ENCODE results near the gene SELENOM.
"Not testable (repeated sequence)": the region's sequence is repeated elsewhere in the genome, so short reads cannot be mapped to it uniquely, and the experiment has no call there.

SELENOM gene

GRCh38 chr22:31133911-31134310, 26.5 kb upstream of the SELENOM start:
- no peak for DNase-seq (ENCODE audit: low read depth in 2 of 2)

- no peak for DNase-seq (ENCODE audit: low read depth in 2 of 2)
These were observed 23.5 kb upstream of the SELENOM start for GRCh38 chr22:31130873-31131272.

- DNase-seq (ENCODE audit: low read depth in 2 of 2), result no peak
These were observed 20.8 kb upstream of the SELENOM start for GRCh38 chr22:31128156-31128555.

GRCh38 chr22:31127181-31127772, 19.9 kb upstream of the SELENOM start:
- no peak for DNase-seq (ENCODE audit: low read depth in 2 of 2)

- DNase-seq (ENCODE audit: low read depth in 2 of 2), result no peak
These were observed 19.5 kb upstream of the SELENOM start for GRCh38 chr22:31126869-31127175.

GRCh38 chr22:31126128-31126868, 18.9 kb upstream of the SELENOM start:
- no peak for DNase-seq (ENCODE audit: low read depth in 2 of 2)

GRCh38 chr22:31125521-31126117, 18.3 kb upstream of the SELENOM start:
- no peak for DNase-seq (ENCODE audit: low read depth in 2 of 2)

GRCh38 chr22:31124811-31125465, 17.6 kb upstream of the SELENOM start:
- no peak for DNase-seq (ENCODE audit: low read depth in 2 of 2)

- DNase-seq (ENCODE audit: low read depth in 2 of 2), result no peak
These were observed 16.9 kb upstream of the SELENOM start for GRCh38 chr22:31124290-31124689.

- no peak for DNase-seq (ENCODE audit: low read depth in 2 of 2)
These were observed 15.9 kb upstream of the SELENOM start for GRCh38 chr22:31123292-31123602.

GRCh38 chr22:31122532-31123291, 15.3 kb upstream of the SELENOM start, which contains the start of gene INPP5J:
TSS of gene INPP5J (plus strand) at chr22:31122966. CDS start at chr22:31123015, 49 bp downstream.
- no peak for DNase-seq (ENCODE audit: low read depth in 2 of 2)

GRCh38 chr22:31122196-31122531, 14.8 kb upstream of the SELENOM start:
- DNase-seq (ENCODE audit: low read depth in 2 of 2), result no peak

GRCh38 chr22:31121403-31121802, 14.0 kb upstream of the SELENOM start:
- DNase-seq (ENCODE audit: low read depth in 2 of 2), result no peak

- no peak for DNase-seq (ENCODE audit: low read depth in 2 of 2)
These were observed 13.3 kb upstream of the SELENOM start for GRCh38 chr22:31120642-31121041.

GRCh38 chr22:31120230-31120629, 12.9 kb upstream of the SELENOM start:
- DNase-seq (ENCODE audit: low read depth in 2 of 2), result no peak

GRCh38 chr22:31119026-31119717, 11.8 kb upstream of the SELENOM start:
- DNase-seq (ENCODE audit: low read depth in 2 of 2), result no peak

- no peak for DNase-seq (ENCODE audit: low read depth in 2 of 2)
These were observed 10.9 kb upstream of the SELENOM start for GRCh38 chr22:31118046-31118820.

- DNase-seq (ENCODE audit: low read depth in 2 of 2), result not testable (repeated sequence)
These were observed 5.3 kb upstream of the SELENOM start for GRCh38 chr22:31112547-31113091.

- DNase-seq (ENCODE audit: low read depth in 2 of 2), result no peak
These were observed 488 bp upstream of the SELENOM start for GRCh38 chr22:31107894-31108218.

- DNase-seq (ENCODE audit: low read depth in 2 of 2), result no peak
These were observed 614 bp downstream of the SELENOM start for GRCh38 chr22:31106731-31107177.

Data from fibroblast of skin of left biceps (primary cell).